HEK293 (cell line): ENCODE data around the gene SLC16A4.

Experiments
- GFI1B ChIP-seq: fragments of 450-650 bp; formaldehyde crosslinking; IDR thresholded peaks from 2 replicates; pipeline ENCODE4 v1.5.1; 2016; ENCODE audit warnings: missing biosample characterization, missing genetic modification characterization
- KLF7 ChIP-seq: fragments of 450-650 bp; formaldehyde crosslinking; IDR thresholded peaks from 2 replicates; pipeline ENCODE4 v1.5.1; 2016; ENCODE audit warnings: missing biosample characterization, missing genetic modification characterization, borderline replicate concordance
- SETDB1 ChIP-seq: IDR thresholded peaks from one replicate; pipeline ENCODE4 v1.6.1; 2017; ENCODE audit warnings: mild to moderate bottlenecking, low read length, moderate library complexity, mixed read lengths; ENCODE audit not compliant: insufficient read length
- TSHZ1 ChIP-seq: fragments of 450-650 bp; formaldehyde crosslinking; IDR thresholded peaks from 2 replicates; pipeline ENCODE4 v1.5.1; 2016; ENCODE audit warnings: missing biosample characterization, missing genetic modification characterization, borderline replicate concordance
- YY1 ChIP-seq: fragments of 450-650 bp; formaldehyde crosslinking; IDR thresholded peaks from 2 replicates; pipeline ENCODE4 v1.5.1; 2018; ENCODE audit warnings: missing biosample characterization, missing genetic modification characterization
- ZNF146 ChIP-seq: fragments of 450-650 bp; formaldehyde crosslinking; IDR thresholded peaks from 2 replicates; pipeline ENCODE4 v1.5.1; 2016; ENCODE audit warnings: missing biosample characterization, missing genetic modification characterization
- ZNF174 ChIP-seq: fragments of 450-650 bp; formaldehyde crosslinking; IDR thresholded peaks from 2 replicates; pipeline ENCODE4 v1.5.0; 2017; ENCODE audit warnings: missing biosample characterization, mild to moderate bottlenecking, missing genetic modification characterization
- ZNF23 ChIP-seq: fragments of 450-650 bp; formaldehyde crosslinking; IDR thresholded peaks from 2 replicates; pipeline ENCODE4 v1.5.1; 2016; ENCODE audit warnings: missing biosample characterization, missing genetic modification characterization, borderline replicate concordance
- ZNF239 ChIP-seq: fragments of 450-650 bp; formaldehyde crosslinking; IDR thresholded peaks from 2 replicates; pipeline ENCODE4 v1.5.1; 2016; ENCODE audit warnings: missing biosample characterization, missing genetic modification characterization
- ZNF24 ChIP-seq: fragments of 450-650 bp; formaldehyde crosslinking; IDR thresholded peaks from 2 replicates; pipeline ENCODE4 v1.5.1; 2016; ENCODE audit warnings: missing biosample characterization, missing genetic modification characterization
- ZNF335 ChIP-seq: fragments of 450-650 bp; formaldehyde crosslinking; conservative IDR thresholded peaks from 2 replicates; pipeline ENCODE4 v1.5.1; 2016; ENCODE audit warnings: missing biosample characterization, missing genetic modification characterization
- ZNF449 ChIP-seq: fragments of 450-650 bp; formaldehyde crosslinking; IDR thresholded peaks from 2 replicates; pipeline ENCODE4 v1.5.1; 2017; ENCODE audit warnings: missing biosample characterization, mild to moderate bottlenecking, missing genetic modification characterization, moderate library complexity
- ZNF48 ChIP-seq: fragments of 450-650 bp; formaldehyde crosslinking; IDR thresholded peaks from 2 replicates; pipeline ENCODE4 v1.5.1; 2016; ENCODE audit warnings: missing biosample characterization, missing genetic modification characterization
- ZNF623 ChIP-seq: fragments of 450-650 bp; formaldehyde crosslinking; IDR thresholded peaks from 2 replicates; pipeline ENCODE4 v1.5.1; 2016; ENCODE audit warnings: missing biosample characterization, missing genetic modification characterization
- ZNF639 ChIP-seq: fragments of 450-650 bp; formaldehyde crosslinking; IDR thresholded peaks from 2 replicates; pipeline ENCODE4 v1.5.1; 2016; ENCODE audit warnings: missing biosample characterization, missing genetic modification characterization
- ZNF704 ChIP-seq: fragments of 450-650 bp; formaldehyde crosslinking; IDR thresholded peaks from 2 replicates; pipeline ENCODE4 v1.5.1; 2016; ENCODE audit warnings: missing biosample characterization, missing genetic modification characterization
- ZSCAN4 ChIP-seq: fragments of 450-650 bp; formaldehyde crosslinking; IDR thresholded peaks from 2 replicates; pipeline ENCODE4 v1.5.1; 2017; ENCODE audit warnings: missing biosample characterization, missing genetic modification characterization
- TF ChIP-seq, protein P1 (sequence below): sonication (generic); formaldehyde crosslinking; IDR thresholded peaks from 2 replicates; pipeline ENCODE4 v1.8.1; 2022; ENCODE audit warnings: mild to moderate bottlenecking, moderate library complexity, missing genetic modification reagents
- TF ChIP-seq, protein P2 (sequence below): fragments of 450-650 bp; formaldehyde crosslinking; IDR thresholded peaks from 2 replicates; pipeline ENCODE4 v1.5.1; 2016; ENCODE audit warnings: missing biosample characterization, missing genetic modification characterization, borderline replicate concordance
- TF ChIP-seq, protein P3 (sequence below): fragments of 450-650 bp; formaldehyde crosslinking; IDR thresholded peaks from 2 replicates; pipeline ENCODE4 v1.5.1; 2016; ENCODE audit warnings: missing biosample characterization, missing genetic modification characterization
- TF ChIP-seq, protein P4 (sequence below): fragments of 450-650 bp; formaldehyde crosslinking; IDR thresholded peaks from 2 replicates; pipeline ENCODE4 v1.5.1; 2016; ENCODE audit warnings: missing biosample characterization, missing genetic modification characterization
- TF ChIP-seq, protein P5 (sequence below): fragments of 450-650 bp; formaldehyde crosslinking; IDR thresholded peaks from 2 replicates; pipeline ENCODE4 v1.5.1; 2017; ENCODE audit warnings: missing biosample characterization, missing genetic modification characterization

The SLC16A4 gene

DNA sequence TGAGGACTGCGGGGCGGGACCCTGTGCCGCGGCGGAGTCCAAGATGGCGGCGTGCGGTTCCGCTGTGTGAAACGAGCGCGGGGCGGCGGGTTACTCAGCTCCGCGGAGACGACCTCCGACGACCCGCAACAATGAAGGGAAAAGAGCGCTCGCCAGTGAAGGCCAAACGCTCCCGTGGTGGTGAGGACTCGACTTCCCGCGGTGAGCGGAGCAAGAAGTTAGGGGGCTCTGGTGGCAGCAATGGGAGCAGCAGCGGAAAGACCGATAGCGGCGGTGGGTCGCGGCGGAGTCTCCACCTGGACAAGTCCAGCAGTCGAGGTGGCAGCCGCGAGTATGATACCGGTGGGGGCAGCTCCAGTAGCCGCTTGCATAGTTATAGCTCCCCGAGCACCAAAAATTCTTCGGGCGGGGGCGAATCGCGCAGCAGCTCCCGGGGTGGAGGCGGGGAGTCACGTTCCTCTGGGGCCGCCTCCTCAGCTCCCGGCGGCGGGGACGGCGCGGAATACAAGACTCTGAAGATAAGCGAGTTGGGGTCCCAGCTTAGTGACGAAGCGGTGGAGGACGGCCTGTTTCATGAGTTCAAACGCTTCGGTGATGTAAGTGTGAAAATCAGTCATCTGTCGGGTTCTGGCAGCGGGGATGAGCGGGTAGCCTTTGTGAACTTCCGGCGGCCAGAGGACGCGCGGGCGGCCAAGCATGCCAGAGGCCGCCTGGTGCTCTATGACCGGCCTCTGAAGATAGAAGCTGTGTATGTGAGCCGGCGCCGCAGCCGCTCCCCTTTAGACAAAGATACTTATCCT lies 51.2 kb downstream of the SLC16A4 start (continued):
- TF ChIP-seq ZNF146 (tag by site-specific recombination) (peak; percentile 19; the same call in 1 of the 2 replicates), ZNF449 (tag by site-specific recombination) (peak; percentile 9; the same call in 1 of the 2 replicates), GFI1B (tag by site-specific recombination) (no peak), ZNF24 (tag by site-specific recombination) (no peak), ZNF639 (tag by site-specific recombination) (peak; percentile 46; the same call in 1 of the 2 replicates), YY1 (peak; percentile 96), ZNF48 (no peak), TSHZ1 (no peak), ZNF174 (tag by site-specific recombination) (no peak), ZNF239 (tag by site-specific recombination) (no peak), ZSCAN4 (no peak), ZNF704 (tag by site-specific recombination) (no peak), ZNF335 (tag by site-specific recombination) (peak; percentile 72), ZNF23 (tag by site-specific recombination) (no peak), ZNF623 (tag by site-specific recombination) (no peak), SETDB1 (no peak), KLF7 (tag by site-specific recombination) (no peak)
- TF ChIP-seq, protein P1, sequence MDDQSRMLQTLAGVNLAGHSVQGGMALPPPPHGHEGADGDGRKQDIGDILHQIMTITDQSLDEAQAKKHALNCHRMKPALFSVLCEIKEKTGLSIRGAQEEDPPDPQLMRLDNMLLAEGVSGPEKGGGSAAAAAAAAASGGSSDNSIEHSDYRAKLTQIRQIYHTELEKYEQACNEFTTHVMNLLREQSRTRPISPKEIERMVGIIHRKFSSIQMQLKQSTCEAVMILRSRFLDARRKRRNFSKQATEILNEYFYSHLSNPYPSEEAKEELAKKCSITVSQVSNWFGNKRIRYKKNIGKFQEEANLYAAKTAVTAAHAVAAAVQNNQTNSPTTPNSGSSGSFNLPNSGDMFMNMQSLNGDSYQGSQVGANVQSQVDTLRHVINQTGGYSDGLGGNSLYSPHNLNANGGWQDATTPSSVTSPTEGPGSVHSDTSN (CRISPR knock-in tag), result no peak; the same call in 1 of the 2 replicates
- TF ChIP-seq, protein P2, sequence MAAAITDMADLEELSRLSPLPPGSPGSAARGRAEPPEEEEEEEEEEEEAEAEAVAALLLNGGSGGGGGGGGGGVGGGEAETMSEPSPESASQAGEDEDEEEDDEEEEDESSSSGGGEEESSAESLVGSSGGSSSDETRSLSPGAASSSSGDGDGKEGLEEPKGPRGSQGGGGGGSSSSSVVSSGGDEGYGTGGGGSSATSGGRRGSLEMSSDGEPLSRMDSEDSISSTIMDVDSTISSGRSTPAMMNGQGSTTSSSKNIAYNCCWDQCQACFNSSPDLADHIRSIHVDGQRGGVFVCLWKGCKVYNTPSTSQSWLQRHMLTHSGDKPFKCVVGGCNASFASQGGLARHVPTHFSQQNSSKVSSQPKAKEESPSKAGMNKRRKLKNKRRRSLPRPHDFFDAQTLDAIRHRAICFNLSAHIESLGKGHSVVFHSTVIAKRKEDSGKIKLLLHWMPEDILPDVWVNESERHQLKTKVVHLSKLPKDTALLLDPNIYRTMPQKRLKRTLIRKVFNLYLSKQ (tag by site-specific recombination), result no peak
- TF ChIP-seq, protein P3, sequence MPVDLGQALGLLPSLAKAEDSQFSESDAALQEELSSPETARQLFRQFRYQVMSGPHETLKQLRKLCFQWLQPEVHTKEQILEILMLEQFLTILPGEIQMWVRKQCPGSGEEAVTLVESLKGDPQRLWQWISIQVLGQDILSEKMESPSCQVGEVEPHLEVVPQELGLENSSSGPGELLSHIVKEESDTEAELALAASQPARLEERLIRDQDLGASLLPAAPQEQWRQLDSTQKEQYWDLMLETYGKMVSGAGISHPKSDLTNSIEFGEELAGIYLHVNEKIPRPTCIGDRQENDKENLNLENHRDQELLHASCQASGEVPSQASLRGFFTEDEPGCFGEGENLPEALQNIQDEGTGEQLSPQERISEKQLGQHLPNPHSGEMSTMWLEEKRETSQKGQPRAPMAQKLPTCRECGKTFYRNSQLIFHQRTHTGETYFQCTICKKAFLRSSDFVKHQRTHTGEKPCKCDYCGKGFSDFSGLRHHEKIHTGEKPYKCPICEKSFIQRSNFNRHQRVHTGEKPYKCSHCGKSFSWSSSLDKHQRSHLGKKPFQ (tag by site-specific recombination), result peak; percentile 35; the same call in 1 of the 2 replicates
- TF ChIP-seq, protein P4, sequence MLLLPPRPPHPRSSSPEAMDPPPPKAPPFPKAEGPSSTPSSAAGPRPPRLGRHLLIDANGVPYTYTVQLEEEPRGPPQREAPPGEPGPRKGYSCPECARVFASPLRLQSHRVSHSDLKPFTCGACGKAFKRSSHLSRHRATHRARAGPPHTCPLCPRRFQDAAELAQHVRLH (tag by site-specific recombination), result peak; percentile 26; the same call in 1 of the 2 replicates
- TF ChIP-seq, protein P5, sequence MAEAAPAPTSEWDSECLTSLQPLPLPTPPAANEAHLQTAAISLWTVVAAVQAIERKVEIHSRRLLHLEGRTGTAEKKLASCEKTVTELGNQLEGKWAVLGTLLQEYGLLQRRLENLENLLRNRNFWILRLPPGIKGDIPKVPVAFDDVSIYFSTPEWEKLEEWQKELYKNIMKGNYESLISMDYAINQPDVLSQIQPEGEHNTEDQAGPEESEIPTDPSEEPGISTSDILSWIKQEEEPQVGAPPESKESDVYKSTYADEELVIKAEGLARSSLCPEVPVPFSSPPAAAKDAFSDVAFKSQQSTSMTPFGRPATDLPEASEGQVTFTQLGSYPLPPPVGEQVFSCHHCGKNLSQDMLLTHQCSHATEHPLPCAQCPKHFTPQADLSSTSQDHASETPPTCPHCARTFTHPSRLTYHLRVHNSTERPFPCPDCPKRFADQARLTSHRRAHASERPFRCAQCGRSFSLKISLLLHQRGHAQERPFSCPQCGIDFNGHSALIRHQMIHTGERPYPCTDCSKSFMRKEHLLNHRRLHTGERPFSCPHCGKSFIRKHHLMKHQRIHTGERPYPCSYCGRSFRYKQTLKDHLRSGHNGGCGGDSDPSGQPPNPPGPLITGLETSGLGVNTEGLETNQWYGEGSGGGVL (tag by site-specific recombination), result no peak
